ENCODE data around the gene KLHL4.

GRCh38 chrX:87663421-87663820, 145.8 kb downstream of the KLHL4 start:
- TF ChIP-seq, protein P1, sequence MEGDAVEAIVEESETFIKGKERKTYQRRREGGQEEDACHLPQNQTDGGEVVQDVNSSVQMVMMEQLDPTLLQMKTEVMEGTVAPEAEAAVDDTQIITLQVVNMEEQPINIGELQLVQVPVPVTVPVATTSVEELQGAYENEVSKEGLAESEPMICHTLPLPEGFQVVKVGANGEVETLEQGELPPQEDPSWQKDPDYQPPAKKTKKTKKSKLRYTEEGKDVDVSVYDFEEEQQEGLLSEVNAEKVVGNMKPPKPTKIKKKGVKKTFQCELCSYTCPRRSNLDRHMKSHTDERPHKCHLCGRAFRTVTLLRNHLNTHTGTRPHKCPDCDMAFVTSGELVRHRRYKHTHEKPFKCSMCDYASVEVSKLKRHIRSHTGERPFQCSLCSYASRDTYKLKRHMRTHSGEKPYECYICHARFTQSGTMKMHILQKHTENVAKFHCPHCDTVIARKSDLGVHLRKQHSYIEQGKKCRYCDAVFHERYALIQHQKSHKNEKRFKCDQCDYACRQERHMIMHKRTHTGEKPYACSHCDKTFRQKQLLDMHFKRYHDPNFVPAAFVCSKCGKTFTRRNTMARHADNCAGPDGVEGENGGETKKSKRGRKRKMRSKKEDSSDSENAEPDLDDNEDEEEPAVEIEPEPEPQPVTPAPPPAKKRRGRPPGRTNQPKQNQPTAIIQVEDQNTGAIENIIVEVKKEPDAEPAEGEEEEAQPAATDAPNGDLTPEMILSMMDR (IDR thresholded peaks at IDR 0.05; ENCODE audit: low read depth, low read length, missing input control) = no peak
- no peak for TF ChIP-seq MAX (IDR thresholded peaks at IDR 0.05)
- no peak for TF ChIP-seq RXRA (IDR thresholded peaks at IDR 0.05)
- TF ChIP-seq, protein P2, sequence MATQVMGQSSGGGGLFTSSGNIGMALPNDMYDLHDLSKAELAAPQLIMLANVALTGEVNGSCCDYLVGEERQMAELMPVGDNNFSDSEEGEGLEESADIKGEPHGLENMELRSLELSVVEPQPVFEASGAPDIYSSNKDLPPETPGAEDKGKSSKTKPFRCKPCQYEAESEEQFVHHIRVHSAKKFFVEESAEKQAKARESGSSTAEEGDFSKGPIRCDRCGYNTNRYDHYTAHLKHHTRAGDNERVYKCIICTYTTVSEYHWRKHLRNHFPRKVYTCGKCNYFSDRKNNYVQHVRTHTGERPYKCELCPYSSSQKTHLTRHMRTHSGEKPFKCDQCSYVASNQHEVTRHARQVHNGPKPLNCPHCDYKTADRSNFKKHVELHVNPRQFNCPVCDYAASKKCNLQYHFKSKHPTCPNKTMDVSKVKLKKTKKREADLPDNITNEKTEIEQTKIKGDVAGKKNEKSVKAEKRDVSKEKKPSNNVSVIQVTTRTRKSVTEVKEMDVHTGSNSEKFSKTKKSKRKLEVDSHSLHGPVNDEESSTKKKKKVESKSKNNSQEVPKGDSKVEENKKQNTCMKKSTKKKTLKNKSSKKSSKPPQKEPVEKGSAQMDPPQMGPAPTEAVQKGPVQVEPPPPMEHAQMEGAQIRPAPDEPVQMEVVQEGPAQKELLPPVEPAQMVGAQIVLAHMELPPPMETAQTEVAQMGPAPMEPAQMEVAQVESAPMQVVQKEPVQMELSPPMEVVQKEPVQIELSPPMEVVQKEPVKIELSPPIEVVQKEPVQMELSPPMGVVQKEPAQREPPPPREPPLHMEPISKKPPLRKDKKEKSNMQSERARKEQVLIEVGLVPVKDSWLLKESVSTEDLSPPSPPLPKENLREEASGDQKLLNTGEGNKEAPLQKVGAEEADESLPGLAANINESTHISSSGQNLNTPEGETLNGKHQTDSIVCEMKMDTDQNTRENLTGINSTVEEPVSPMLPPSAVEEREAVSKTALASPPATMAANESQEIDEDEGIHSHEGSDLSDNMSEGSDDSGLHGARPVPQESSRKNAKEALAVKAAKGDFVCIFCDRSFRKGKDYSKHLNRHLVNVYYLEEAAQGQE (IDR thresholded peaks at IDR 0.05) = no peak

Measured in liver (tissue), 3 donors.